SU-DHL-6 (cell line): ENCODE results near the gene UBASH3B.

Source experiments
- EZH2phosphoT487 ChIP-seq: fragments of 200-600 bp; sonication (generic), shearing (Covaris generic); conservative IDR thresholded peaks from 2 replicates; pipeline ENCODE4 v1.6.1; 2018; ENCODE audit warnings: mild to moderate bottlenecking, antibody characterized with exemption, low read length, moderate library complexity, mixed read lengths
- TF ChIP-seq, protein P1 (sequence below): fragments of 200-600 bp; sonication (generic); IDR thresholded peaks from one replicate; pipeline ENCODE4 v1.5.1; 2017; ENCODE audit warnings: antibody characterized with exemption, mild to moderate bottlenecking, low read length, moderate library complexity; ENCODE audit not compliant: insufficient read depth, poor library complexity, severe bottlenecking

- TF ChIP-seq, protein P1, sequence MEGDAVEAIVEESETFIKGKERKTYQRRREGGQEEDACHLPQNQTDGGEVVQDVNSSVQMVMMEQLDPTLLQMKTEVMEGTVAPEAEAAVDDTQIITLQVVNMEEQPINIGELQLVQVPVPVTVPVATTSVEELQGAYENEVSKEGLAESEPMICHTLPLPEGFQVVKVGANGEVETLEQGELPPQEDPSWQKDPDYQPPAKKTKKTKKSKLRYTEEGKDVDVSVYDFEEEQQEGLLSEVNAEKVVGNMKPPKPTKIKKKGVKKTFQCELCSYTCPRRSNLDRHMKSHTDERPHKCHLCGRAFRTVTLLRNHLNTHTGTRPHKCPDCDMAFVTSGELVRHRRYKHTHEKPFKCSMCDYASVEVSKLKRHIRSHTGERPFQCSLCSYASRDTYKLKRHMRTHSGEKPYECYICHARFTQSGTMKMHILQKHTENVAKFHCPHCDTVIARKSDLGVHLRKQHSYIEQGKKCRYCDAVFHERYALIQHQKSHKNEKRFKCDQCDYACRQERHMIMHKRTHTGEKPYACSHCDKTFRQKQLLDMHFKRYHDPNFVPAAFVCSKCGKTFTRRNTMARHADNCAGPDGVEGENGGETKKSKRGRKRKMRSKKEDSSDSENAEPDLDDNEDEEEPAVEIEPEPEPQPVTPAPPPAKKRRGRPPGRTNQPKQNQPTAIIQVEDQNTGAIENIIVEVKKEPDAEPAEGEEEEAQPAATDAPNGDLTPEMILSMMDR = no peak
- TF ChIP-seq EZH2phosphoT487 = no peak
Measured at GRCh38 chr11:122744357-122744756, 88.8 kb downstream of the UBASH3B start.
